ENCODE results near the gene GOLM1.
"Not testable (repeated sequence)": the region's sequence is repeated elsewhere in the genome, so short reads cannot be mapped to it uniquely, and the experiment has no call there.

GOLM1 gene

DNA sequence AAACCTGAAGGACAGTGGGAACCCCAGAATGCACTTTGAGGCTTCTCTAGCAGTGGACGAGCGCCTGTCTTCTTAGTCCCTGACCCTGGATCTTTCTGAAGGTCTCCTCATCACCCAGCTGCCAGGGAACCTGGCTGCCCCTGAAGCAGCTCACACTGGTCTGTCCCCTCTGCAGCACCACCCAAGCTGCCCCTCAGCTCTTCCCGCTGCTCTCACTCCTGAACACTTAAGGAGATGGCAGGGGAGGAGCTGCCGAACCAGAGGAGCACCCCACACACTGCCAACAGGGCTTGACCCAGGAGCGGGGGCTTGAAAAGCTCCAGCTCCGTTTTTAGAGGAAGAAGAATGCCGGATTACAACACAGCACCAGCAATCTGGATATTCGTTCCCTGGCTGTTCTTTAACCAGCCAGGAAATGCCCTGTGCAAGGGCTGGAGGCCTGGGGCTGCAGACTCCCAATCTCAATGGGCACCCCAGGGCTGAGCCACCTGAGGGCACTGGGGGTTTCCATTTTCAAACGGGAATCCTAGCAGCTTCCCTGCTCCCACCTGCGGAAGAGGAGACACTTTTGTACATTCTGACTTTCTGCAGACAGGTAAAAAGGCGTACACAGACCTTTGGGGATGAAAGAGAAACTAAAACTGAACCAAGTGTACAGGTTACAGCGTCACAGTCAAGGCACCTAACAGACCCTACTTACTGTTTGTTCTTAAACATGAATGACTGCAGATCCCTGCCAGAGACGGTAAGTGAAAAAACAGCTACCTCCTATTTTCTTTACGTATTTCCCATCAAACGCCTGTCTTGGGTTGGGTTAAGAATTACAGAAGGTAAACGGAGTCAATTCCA is 36.3 kb downstream of the GOLM1 start:
- POLR2A ChIA-PET = no interaction called here
- CTCF ChIA-PET = interaction anchor here (0.9 kb wide), 1 partner anchor 9 kb away, joined by 3 read pairs; no protein-coding TSS in a partner anchor
- H3K4me3 ChIP-seq (ENCODE audit: low read depth, low read length) = no peak overlapping the region
- no peak for DNase-seq (ENCODE audit: low read depth, low spot score)
- TF ChIP-seq, protein P1, sequence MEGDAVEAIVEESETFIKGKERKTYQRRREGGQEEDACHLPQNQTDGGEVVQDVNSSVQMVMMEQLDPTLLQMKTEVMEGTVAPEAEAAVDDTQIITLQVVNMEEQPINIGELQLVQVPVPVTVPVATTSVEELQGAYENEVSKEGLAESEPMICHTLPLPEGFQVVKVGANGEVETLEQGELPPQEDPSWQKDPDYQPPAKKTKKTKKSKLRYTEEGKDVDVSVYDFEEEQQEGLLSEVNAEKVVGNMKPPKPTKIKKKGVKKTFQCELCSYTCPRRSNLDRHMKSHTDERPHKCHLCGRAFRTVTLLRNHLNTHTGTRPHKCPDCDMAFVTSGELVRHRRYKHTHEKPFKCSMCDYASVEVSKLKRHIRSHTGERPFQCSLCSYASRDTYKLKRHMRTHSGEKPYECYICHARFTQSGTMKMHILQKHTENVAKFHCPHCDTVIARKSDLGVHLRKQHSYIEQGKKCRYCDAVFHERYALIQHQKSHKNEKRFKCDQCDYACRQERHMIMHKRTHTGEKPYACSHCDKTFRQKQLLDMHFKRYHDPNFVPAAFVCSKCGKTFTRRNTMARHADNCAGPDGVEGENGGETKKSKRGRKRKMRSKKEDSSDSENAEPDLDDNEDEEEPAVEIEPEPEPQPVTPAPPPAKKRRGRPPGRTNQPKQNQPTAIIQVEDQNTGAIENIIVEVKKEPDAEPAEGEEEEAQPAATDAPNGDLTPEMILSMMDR (IDR thresholded peaks at IDR 0.05; ENCODE audit: insufficient read depth, low read length, missing control alignments) = no peak

DNA sequence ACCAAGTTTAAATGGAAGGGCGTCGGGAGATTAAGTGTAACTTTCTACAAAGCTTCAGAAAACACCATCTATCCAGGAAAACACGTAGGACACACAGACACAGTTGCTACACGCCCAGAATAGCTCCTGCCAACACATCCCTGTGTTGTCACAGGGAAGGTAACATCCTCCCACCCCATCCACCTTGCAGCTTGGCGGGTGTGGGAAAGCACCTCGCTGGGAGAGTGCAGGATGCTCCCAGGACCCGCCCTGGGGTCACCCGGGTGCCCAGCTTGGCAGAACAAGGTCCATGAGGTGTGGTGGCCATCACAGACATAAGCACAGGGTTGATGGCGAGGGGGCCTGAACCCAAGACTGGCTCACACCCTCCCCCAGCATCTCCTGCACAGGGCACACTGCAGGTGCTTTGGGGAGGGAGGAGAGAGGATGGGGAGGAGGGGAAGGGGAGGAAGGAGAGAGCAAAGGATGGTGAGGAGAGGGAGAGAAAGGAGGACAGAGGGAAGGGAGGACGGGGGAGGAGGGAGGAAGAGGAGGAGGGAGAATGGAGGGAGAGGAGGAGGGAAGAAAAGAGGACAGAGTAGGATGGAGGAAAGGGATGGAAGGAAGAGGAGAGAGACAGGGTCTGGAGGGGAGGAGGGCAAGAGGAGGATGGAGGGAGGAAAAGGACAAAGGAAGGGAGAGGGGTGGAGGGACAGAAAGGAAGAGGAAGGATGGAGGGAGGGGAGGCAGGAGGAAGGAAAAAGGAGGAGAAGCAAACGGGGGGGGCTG is 37.2 kb downstream of the GOLM1 start:
- CTCF ChIA-PET = interaction anchor here (0.9 kb wide), 1 partner anchor 10 kb away, joined by 3 read pairs; no protein-coding TSS in a partner anchor
- DNase-seq (ENCODE audit: low read depth, low spot score) = no peak
- TF ChIP-seq, protein P1 (IDR thresholded peaks at IDR 0.05; ENCODE audit: insufficient read depth, low read length, missing control alignments) = no peak
- POLR2A ChIA-PET = no interaction called here
- H3K4me3 ChIP-seq (ENCODE audit: low read depth, low read length) = no peak overlapping the region

GRCh38 chr9:86057491-86057890 is 41.9 kb downstream of the GOLM1 start:
- ChIA-PET CTCF (no interaction called here), POLR2A (no interaction called here)
- no peak for DNase-seq (ENCODE audit: low read depth, low spot score)
- TF ChIP-seq, protein P1 (IDR thresholded peaks at IDR 0.05; ENCODE audit: insufficient read depth, low read length, missing control alignments) = no peak
- no peak overlapping the region for H3K4me3 ChIP-seq (ENCODE audit: low read depth, low read length)

DNA sequence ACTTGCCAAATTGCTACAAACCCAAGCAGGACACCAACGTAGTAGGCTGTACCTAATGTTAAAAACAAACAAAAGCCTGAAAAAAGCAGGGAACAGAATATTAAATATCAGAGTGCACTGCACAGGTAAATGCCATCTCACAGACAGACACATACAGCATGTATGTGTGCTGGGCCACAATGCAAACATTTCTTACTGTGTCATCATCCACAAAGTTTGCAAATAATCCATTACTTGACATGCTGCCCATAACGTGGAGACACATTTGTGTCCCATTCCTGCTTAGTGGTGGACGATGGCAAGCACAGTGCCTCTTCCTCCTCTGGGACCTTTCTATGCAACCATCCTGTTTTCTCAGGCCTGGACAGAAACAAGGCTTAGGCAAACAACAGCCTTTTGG is 44.7 kb downstream of the GOLM1 start:
- DNase-seq (ENCODE audit: low read depth, low spot score) = no peak
- ChIA-PET POLR2A (no interaction called here), CTCF (interaction anchor here (1.5 to 1.6 kb wide), 2 partner anchors 12 to 13 kb away, joined by 3 read pairs; no protein-coding TSS in a partner anchor)
- H3K4me3 ChIP-seq (ENCODE audit: low read depth, low read length) = no peak overlapping the region
- TF ChIP-seq, protein P1 (IDR thresholded peaks at IDR 0.05; ENCODE audit: insufficient read depth, low read length, missing control alignments) = no peak

- CTCF ChIA-PET = no interaction called here
- POLR2A ChIA-PET = no interaction called here
- no peak for DNase-seq (ENCODE audit: low read depth, low spot score)
- no peak overlapping the region for H3K4me3 ChIP-seq (ENCODE audit: low read depth, low read length)
- TF ChIP-seq, protein P1 (IDR thresholded peaks at IDR 0.05; ENCODE audit: insufficient read depth, low read length, missing control alignments) = no peak
Measured at GRCh38 chr9:86052556-86053468, 46.5 kb downstream of the GOLM1 start.

- POLR2A ChIA-PET; H3K4me3 ChIP-seq (ENCODE audit: low read depth, low read length); CTCF ChIA-PET; DNase-seq (ENCODE audit: low read depth, low spot score): not testable (repeated sequence)
Measured at GRCh38 chr9:86048018-86048742, 51.2 kb downstream of the GOLM1 start.

Measured in AG04449 (cell line).